Stimulated activated naive CD8-positive, alpha-beta T cell treated with anti-CD3 and anti-CD28 coated beads, Interleukin-15, Interleukin-2, amounts not matched to agents 100 U/mL and 50 U/mL, for 24 hours (primary cell): ENCODE data around the gene MBD3.
"Not testable (repeated sequence)": the region's sequence is repeated elsewhere in the genome, so short reads cannot be mapped to it uniquely, and the experiment has no call there.

Source experiments
- ATAC-seq: fragments of 150-1000 bp; cut with Tn5 transposase; one replicate; pipeline ENCODE4 v1.10.0; 2021
- DNase-seq: peaks from one replicate; pipeline ENCODE4 v3.0.0; 2021

The MBD3 gene

DNA sequence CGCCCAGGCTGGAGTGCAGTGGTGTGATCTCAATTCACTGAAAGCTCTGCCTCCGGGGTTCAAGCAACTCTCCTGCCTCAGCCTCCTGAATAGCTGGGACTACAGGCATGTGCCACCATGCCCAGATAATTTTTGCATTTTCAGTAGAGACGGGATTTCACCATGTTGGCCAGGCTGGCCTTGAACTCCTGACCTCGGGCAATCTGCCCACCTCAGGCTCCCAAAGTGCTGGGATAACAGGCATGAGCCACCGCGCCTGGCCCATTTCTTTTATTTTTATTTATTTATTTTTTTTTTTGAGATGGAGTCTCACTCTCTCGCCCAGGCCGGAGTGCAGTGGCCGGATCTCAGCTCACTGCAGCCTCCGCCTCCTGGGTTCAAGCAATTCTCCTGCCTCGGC lies 52.9 kb downstream of the MBD3 start:
- ATAC-seq, DNase-seq: not testable (repeated sequence)

DNA sequence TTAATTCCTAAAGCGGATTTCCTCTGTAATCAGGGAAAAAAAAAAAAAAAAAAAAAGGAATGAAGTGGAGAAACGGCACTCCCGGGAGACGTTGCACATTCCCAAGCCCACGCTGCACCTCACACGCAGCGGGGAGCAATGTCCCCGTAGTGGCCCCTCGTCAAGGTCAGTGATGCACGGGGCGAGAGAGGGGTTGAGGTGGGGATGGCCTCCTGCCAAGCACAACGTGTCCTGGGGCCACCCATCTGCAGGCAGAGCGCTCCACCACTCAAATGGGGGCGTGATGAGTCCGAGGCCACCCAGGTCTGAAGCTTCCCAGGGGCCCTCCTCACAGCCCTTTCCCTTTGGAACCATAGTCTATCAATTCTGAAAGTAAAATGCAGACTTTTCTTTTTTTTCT lies 53.7 kb downstream of the MBD3 start:
- ATAC-seq (no peak), DNase-seq (no peak)

DNA sequence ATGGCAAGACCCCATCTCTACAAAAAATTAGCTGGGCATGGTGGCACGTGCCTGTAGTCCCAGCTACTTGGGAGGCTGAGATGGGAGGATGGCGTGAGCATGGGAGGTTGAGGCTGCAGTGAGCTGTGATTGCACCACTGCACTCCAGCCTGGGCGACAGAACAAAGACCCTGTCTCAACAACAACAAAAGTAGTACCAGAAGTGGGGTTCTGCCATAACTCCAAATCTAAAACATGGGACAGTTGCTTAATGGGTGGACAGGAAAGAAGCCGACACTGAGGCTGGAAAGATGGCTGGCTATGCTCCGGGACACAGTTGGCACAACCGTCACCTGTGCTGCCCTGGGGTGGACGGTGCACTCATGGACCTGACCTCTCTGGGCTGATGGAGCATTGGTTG lies 57.0 kb downstream of the MBD3 start:
- not testable (repeated sequence) for DNase-seq, ATAC-seq

DNA sequence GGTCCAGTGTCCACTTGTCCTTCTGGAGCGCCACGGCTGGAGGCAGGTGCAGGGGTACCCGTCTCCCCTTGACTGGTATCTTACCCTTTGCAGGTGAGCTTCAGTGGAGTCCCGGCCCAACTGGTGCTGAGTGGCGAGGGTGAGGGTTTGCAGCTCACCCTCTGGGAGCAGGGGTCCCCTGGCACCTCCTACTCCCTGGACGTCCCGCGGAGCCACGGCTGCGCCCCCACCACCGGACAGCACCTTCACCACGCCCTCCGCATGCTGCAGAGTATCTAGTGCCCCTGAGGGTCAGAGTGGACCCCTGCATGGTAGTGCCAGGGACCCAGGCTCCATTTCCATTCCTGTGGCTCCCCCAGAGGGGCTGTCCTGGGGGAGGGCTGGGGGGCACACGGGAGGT lies 57.7 kb downstream of the MBD3 start:
- no peak for DNase-seq
- ATAC-seq = no peak

DNA sequence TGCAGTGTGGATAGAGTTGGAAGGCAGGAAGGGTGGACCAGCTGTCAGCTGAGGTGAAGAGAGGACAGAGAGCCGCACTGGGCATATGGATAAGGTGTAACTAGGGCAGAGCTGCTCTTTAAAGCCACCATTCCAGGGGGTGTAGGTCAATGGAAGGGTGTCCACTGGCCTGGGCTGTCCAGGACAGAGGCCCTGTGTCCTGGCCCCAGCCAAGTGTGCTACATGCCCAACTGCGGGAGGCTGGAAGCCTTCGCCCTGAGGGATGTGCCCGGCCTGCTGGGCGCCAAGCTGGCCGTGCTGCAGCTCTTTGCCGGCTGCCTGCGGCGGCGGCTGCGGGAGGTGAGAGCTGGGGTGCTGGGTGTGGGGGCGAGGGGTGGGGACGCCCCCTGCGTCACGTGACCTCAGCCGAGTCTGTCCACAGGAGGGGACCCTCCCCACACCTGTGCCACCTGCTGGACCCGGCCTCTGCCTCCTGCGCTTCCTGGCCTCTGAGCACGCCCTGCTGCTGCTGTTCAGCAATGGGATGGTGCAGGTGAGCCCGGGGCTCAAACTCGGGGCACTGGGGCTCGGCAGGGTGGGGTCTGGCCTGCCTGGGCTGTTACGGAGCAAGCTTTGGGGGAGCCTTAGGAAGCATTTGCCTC lies 59.0 kb downstream of the MBD3 start:
- DNase-seq (no peak), ATAC-seq (no peak)

DNA sequence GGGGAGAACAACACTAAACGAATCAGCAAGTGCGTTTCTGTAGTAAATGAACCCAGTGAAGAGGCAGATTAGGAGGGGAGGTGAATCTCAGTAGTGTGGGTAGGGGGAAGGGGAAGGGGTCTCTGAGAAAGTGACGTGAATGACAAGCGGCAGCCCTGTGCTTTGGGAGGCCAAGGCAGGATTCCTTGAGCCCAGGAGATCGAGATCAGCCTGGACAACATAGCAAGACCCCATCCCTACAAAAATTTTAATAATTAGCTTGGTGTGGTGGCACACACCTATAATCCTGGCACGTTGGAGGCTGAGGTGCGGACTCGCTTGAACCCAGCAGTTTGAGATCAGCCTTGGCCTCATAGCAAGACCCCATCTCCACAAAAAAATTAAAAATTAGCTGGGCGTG lies 60.7 kb downstream of the MBD3 start:
- ATAC-seq (no peak), DNase-seq (no peak)

DNA sequence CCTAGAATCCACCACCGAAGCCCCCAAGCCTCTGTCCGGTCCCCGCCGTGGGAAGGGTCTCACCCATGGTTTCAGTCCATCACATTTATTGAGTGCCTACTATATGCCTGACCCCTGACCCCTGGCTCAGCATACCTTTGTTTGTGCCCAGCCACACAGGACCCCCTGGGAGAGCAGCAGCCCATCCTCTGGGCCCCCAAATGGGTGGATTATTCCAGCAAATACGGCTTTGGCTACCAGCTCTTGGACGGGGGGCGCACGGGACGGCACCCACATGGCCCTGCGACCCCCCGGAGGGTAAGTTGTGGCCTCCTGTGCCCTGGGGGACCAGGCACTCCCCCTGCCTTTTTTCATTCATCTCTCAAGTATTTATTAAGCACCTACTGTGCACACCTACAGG lies 61.1 kb downstream of the MBD3 start:
- ATAC-seq = no peak
- DNase-seq = no peak

DNA sequence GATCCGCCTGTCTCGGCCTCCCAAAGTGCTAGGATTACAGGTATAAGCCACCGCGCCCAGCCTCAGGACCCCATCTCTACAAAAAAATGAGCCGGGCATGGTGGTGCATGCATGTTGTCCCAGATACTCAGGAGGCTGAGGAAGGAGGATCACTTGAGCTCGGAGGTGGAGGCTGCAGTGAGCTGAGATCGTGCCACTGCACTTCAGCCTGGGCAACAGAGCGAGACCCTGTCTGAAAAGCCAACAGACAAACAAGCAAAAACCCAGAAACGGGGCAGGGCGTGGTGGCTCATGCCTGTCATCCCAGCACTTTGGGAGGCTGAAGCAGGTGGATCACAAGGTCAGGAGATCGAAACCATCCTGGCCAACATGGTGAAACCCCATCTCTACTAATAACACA lies 61.8 kb downstream of the MBD3 start:
- DNase-seq, ATAC-seq: not testable (repeated sequence)

DNA sequence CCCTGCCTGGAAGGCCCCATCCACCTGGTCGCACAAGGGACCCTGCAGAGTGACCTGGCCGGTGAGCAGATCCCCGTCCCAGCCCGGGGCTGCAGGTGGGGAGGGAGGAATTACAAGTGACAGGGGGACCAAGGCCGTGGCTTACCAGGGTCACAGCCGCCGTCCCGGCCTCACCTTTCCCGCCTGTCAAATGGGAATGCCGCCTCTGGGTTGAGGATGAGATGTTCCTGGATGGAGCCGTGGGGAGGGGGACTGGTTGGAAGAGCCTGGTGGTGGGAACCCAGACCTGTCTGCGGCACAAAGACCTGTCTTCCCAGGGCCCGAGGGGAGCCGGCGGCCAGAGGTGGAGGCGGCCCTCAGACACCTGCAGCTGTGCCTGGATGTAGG lies 63.2 kb downstream of the MBD3 start:
- ATAC-seq = no peak

DNA sequence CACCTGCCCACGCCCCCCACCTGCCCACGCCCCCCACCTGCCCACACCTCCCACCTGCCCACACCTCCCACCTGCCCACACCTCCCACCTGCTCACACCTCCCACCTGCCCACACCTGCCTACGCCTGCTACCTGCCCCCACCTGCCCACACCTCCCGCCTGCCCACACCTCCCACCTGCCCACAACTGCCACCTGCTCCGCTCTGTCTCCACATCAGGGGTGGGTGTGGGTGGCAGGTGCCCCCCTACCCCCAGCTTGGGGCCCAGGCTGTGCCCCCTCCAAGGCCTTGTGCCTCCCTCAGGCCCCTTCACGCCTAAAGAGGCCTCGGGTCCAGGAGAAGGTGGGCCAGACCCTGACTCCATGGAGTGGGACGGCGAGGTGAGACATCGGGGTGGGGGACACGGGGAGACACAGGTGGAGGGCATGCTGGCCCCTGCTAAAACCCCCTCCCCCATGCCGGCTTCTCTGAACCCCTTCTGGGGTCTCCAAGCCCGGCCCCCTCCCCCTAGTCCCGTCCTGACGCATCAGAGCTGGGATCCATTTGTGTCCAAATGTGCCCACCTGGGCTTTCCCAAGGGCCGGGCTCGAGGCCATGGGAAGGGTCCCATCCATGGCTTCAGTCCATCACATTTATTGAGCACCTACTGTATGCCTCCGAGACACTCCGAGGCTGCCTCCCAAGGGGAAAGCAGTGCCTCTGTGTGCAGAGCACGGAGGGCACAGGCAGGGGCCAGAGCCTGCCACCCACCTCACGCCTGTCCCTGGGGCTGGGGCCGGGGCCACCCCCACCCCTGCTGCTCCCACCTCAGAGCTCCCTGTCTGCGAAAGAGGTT lies 63.9 kb downstream of the MBD3 start:
- DNase-seq = no peak
- no peak for ATAC-seq

More for the DNA sequence above, 63.2 kb downstream of the MBD3 start:
- no peak for DNase-seq

DNA sequence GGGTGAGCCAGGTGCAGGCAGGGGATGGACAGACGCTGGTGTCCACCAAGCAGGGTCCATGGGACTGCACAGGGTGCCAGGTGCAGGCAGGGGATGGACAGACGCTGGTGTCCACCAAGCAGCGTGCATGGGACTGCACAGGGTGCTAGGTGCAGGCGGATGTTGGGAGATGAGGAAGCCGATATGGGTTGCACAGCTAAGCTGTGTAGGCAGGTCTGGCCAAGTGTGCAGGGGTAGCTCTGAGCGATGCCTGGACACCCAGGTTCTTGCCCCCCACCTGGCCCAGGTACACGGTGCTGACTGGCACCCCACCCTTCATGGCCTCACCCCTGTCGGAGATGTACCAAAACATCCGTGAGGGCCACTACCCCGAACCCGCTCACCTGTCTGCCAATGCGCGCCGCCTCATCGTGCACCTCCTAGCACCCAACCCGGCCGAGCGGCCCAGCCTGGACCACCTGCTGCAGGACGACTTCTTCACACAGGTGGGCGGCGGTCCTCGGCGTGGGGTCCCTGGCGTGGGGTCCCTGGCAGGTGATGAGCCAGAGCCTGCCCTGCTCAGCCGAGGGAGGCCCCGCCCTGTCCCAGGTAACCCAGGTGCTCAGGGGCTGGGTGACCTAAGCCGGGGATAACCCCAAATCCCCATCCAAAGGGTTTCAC lies 64.9 kb downstream of the MBD3 start:
- DNase-seq (no peak), ATAC-seq (no peak)

DNA sequence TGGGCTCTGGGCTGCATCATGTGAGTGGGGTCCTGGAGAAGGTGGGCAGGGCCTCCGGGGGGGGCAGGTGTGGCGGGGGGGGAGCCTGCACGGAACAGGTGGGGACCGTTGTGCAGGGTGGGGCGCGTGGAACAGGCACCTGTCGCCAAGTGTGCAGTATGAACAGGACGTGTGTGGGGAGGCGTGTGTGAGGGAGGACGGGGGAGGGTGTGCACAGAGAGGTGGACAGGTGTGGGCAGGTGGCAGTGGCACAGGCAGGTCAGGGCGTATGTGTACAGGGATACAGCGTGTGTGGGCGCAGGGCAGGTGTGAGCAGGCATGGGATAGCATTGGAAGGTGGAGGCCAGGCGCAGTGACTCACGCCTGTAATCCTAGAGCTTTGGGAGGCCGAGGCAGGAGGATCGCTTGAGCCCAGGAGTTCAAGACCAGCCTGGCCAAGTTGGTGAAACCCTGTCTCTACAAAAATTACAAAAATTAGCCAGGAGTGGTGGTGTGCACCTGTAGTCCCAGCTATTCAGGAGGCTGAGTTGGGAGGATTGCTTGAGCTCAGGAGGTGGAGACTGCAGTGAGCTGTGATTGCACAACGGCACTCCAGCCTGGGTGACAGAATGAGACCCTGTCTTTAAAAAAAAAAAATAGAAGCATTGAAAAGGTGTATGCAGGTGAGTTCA lies 65.6 kb downstream of the MBD3 start:
- ATAC-seq (no peak), DNase-seq (no peak)

DNA sequence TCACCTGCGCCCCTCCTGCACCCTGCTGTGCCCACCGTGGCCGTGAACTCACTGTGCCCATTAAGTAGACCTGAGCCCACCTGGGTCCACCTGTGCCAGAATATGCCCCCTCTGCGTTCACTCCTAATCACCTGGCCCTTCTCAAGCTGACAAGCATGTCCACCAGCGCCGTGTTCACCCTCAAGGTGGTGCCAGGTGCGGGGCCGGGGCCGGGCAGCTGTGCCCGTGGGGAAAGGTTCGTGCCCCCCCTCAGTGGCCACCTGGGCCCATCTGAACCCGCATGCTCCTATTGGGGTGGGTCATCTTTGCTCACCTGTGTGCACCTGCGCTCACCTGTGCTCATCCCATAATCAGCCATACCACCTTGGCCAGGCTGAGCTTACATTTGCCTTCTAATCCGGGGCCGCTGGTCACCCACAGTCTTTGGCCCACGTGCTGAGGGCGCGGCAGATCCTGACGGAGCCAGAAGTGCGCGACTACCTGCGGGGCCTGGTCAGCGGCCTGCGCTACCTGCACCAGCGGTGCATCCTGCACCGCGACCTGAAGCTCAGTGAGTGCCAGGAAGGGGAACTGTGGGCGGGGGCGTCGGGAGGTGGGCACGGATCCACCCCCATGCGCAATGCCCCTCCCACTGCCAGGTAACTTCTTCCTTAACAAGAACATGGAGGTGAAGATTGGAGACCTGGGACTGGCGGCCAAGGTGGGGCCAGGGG lies 66.4 kb downstream of the MBD3 start:
- DNase-seq (no peak), ATAC-seq (no peak)

DNA sequence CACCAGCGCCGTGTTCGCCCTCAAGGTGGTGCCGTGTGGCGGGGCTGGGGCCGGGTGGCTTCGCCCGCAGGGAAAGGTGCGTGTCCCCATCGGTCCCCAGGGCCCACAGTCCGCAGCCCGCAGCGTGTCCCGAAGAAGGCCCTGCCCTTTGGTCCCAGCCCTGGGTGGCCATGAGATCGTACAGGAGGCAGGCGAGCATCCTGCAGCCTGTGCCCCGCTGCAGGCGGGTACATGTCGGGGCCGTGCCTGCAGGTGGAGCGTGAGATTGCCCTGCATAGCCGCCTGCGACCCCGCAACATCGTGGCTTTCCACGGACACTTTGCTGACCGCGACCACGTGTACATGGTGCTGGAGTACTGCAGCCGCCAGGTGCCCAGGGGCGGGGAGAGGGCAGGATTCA lies 67.3 kb downstream of the MBD3 start:
- ATAC-seq = no peak
- no peak for DNase-seq

DNA sequence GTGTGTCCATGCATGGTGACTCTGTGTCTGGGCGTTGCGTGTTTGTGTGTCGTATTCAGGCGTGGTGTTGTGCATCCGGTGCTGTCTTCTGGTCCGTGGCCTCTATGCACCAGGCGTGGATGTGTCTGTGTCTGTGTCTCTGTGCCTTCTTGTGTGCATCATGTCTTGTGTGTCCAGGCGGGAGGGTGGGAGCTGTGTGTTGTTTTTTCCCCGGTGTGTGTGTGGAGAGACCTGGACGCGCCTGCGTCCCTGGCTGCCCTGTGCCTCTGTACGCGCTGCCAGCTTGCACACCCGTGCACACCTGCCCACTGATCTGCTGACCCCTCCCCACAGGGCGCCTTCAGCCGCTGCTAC lies 67.7 kb downstream of the MBD3 start:
- ATAC-seq (no peak), DNase-seq (no peak)

DNA sequence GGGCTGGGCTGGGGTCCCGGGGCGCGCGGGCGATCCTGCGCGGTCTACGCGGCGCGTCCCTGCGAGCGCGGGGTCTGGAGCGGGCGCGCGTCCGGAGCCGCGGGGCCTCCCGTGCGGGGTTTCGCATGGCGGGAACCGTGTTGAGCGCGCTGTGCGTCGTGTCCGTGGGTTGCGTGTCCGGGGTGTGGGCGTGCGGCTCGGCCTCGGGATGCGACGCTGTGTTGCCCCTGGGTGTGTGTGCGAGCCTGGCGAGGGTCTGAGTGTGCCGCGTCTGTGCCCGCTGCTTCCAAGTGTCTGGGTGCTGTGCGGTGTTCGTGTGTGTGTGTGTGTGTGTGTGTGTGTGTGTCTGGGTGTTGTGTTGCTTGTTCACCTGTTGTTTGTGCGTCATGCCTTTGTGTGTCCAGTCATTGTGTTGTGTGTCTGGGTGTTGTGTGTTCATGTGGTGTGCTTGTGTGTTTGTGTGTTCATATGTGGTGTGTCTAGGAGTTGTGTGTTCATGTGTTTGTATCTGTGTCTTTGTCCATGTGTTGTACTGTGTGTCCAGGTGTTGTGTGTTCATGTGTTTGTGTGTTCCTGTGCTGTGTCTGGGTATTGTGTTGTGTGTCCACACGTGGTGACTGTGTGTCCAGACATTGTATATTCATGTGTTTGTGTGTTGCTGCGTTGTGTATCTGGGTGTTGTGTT lies 68.2 kb downstream of the MBD3 start:
- DNase-seq = no peak
- no peak for ATAC-seq
